Measurements from ENCODE around the gene PLCL2. TPM values are rescaled to one million over a fixed set of nuclear protein-coding genes. Genes with fewer than 3 reads are reported as not detected.

PLCL2 gene
- total and polyA plus RNA-seq, 2 donors (not counting 1 experiment from before 2014, with no cell fraction given), result 4.0 to 11.9 TPM

DNA sequence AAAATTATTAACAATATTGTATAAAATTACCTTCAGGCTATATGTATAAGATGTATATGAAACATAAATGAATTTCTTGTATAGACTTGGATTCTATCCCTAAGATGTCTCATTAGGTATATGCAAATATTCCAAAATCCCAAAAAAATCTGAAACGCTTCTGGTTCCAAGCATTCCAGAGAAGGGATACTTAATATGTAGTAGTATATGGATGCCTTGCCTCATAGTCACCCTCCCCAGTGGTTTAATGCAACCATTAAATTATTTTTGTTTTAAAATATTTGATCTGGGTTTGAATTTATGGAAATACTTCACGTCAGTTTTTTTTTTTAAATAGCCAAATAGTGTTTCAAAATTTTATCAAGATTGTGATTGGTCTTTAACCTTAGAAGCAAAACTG lies 27.2 kb downstream of the PLCL2 start:
- Histone ChIP-seq H3K4me1 (ENCODE audit: control insufficient read depth, extremely low read depth, insufficient read depth, low read length) (peaks cover 7% of the 10 kb centered on the region), H3K4me2 (ENCODE audit: extremely low read depth, insufficient read depth, low read length) (no peak overlapping the region), H3K9ac (ENCODE audit: insufficient read depth, low read length) (no peak overlapping the region), H3K27ac (ENCODE audit: insufficient read depth, low read length) (no peak overlapping the region), H3K36me3 (ENCODE audit: control insufficient read depth, insufficient read depth, low read length) (no peaks in the 10 kb centered on the region), H3K79me2 (ENCODE audit: control insufficient read depth, insufficient read depth, low read length) (no peaks in the 10 kb centered on the region), H3K4me3 (replicated peaks in 1 of 4; ENCODE audit: control extremely low read depth in 1 of 4, insufficient read depth in 1 of 4, low read depth in 3 of 4, low read length in 4 of 4) (no peak overlapping the region), H3K27me3 (ENCODE audit: control insufficient read depth, insufficient read depth, low read length) (no peaks in the 10 kb centered on the region), H3K9me3 (ENCODE audit: control insufficient read depth, insufficient read depth, low read depth, low read length) (no peaks in the 10 kb centered on the region), H2AFZ (ENCODE audit: low read length) (no peak overlapping the region), H4K20me1 (ENCODE audit: control insufficient read depth, extremely low read depth, insufficient read depth, low read length) (no peaks in the 10 kb centered on the region)
- DNase-seq (ENCODE audit: low read depth in 2 of 2), result no peak
- TF ChIP-seq, protein P1, sequence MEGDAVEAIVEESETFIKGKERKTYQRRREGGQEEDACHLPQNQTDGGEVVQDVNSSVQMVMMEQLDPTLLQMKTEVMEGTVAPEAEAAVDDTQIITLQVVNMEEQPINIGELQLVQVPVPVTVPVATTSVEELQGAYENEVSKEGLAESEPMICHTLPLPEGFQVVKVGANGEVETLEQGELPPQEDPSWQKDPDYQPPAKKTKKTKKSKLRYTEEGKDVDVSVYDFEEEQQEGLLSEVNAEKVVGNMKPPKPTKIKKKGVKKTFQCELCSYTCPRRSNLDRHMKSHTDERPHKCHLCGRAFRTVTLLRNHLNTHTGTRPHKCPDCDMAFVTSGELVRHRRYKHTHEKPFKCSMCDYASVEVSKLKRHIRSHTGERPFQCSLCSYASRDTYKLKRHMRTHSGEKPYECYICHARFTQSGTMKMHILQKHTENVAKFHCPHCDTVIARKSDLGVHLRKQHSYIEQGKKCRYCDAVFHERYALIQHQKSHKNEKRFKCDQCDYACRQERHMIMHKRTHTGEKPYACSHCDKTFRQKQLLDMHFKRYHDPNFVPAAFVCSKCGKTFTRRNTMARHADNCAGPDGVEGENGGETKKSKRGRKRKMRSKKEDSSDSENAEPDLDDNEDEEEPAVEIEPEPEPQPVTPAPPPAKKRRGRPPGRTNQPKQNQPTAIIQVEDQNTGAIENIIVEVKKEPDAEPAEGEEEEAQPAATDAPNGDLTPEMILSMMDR (conservative IDR thresholded peaks at IDR 0.05 in 1 of 2, IDR thresholded peaks at IDR 0.05 in 1 of 2; ENCODE audit: low read depth in 1 of 2, low read length in 2 of 2), result no peak
- TF ChIP-seq EZH2 (IDR thresholded peaks at IDR 0.05; ENCODE audit: low read length, missing control alignments), result no peak

DNA sequence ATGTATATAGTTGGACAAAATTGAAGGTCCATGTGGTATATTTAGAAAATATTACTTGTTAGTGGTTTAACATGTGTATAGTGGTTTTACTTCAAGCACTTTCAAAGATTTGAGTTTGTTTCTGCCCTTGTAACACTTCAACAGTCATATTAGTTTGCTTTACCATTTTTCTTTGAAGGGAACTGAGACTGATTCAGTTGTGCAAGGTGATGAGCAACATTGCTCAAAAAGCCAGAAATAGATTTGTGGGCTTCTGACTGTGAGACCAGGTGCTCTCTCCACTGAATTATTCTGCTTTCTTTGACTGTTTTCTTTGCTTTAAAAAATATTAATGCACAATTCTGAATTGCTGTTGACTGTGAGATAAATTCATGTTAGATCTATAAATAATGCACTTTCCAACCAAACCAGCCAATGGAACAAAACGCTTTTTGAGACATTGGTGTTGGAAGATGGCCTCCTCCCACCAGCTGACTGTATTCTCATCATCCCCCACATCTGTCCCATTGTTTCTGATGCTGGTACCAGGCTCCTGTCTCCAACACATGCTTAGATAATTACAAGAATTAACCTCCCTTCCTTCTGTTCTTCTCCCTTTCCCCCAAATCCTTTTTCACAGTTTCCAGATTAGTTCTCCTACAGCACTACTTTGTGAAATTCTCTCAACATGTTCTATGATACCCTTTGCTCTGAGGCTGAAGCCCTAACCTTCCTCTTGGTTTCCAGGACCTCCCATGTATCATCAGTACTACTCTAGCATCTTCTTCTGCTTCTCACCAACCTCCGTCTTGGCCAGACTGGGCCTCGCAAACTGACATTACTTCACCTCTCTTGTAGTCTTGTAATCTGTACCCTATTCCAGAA lies 27.9 kb downstream of the PLCL2 start:
- Histone ChIP-seq H3K4me2 (ENCODE audit: extremely low read depth, insufficient read depth, low read length) (no peak overlapping the region), H4K20me1 (ENCODE audit: control insufficient read depth, extremely low read depth, insufficient read depth, low read length) (no peaks in the 10 kb centered on the region), H3K79me2 (ENCODE audit: control insufficient read depth, insufficient read depth, low read length) (no peaks in the 10 kb centered on the region), H3K9ac (ENCODE audit: insufficient read depth, low read length) (no peak overlapping the region), H3K27me3 (ENCODE audit: control insufficient read depth, insufficient read depth, low read length) (no peaks in the 10 kb centered on the region), H3K36me3 (ENCODE audit: control insufficient read depth, insufficient read depth, low read length) (no peaks in the 10 kb centered on the region), H3K4me1 (ENCODE audit: control insufficient read depth, extremely low read depth, insufficient read depth, low read length) (peaks cover 5% of the 10 kb centered on the region), H3K27ac (ENCODE audit: insufficient read depth, low read length) (no peak overlapping the region), H2AFZ (ENCODE audit: low read length) (no peak overlapping the region), H3K9me3 (ENCODE audit: control insufficient read depth, insufficient read depth, low read depth, low read length) (no peaks in the 10 kb centered on the region), H3K4me3 (replicated peaks in 1 of 4; ENCODE audit: control extremely low read depth in 1 of 4, insufficient read depth in 1 of 4, low read depth in 3 of 4, low read length in 4 of 4) (no peak overlapping the region)
- TF ChIP-seq, protein P1 (conservative IDR thresholded peaks at IDR 0.05 in 1 of 2, IDR thresholded peaks at IDR 0.05 in 1 of 2; ENCODE audit: low read depth in 1 of 2, low read length in 2 of 2), result no peak
- no peak for TF ChIP-seq EZH2 (IDR thresholded peaks at IDR 0.05; ENCODE audit: low read length, missing control alignments)
- no peak for DNase-seq (ENCODE audit: low read depth in 2 of 2)

DNA sequence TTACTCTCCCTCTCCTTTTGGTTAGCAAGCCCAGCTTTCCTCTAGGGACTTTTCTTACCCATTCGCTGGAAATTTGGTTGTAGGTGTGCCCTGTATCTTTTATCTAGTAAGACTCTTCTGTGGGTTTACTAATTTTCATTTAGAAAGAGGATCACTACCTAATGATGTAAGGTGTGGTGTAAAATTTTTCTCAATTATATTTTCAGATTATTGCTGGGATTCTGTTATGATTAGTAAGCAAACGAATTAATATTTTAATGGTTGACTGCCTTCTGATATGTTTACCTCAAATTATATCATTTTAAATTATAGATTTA lies 28.5 kb downstream of the PLCL2 start:
- Histone ChIP-seq H3K4me2 (ENCODE audit: extremely low read depth, insufficient read depth, low read length) (no peak overlapping the region), H3K27ac (ENCODE audit: insufficient read depth, low read length) (no peak overlapping the region), H3K9ac (ENCODE audit: insufficient read depth, low read length) (no peak overlapping the region), H4K20me1 (ENCODE audit: control insufficient read depth, extremely low read depth, insufficient read depth, low read length) (no peaks in the 10 kb centered on the region), H3K79me2 (ENCODE audit: control insufficient read depth, insufficient read depth, low read length) (no peaks in the 10 kb centered on the region), H3K4me3 (replicated peaks in 1 of 4; ENCODE audit: control extremely low read depth in 1 of 4, insufficient read depth in 1 of 4, low read depth in 3 of 4, low read length in 4 of 4) (no peak overlapping the region), H3K9me3 (ENCODE audit: control insufficient read depth, insufficient read depth, low read depth, low read length) (no peaks in the 10 kb centered on the region), H3K27me3 (ENCODE audit: control insufficient read depth, insufficient read depth, low read length) (no peaks in the 10 kb centered on the region), H3K36me3 (ENCODE audit: control insufficient read depth, insufficient read depth, low read length) (no peaks in the 10 kb centered on the region), H2AFZ (ENCODE audit: low read length) (no peak overlapping the region), H3K4me1 (ENCODE audit: control insufficient read depth, extremely low read depth, insufficient read depth, low read length) (peaks cover 6% of the 10 kb centered on the region)
- no peak for DNase-seq (ENCODE audit: low read depth in 2 of 2)
- TF ChIP-seq EZH2 (IDR thresholded peaks at IDR 0.05; ENCODE audit: low read length, missing control alignments), result no peak
- TF ChIP-seq, protein P1 (conservative IDR thresholded peaks at IDR 0.05 in 1 of 2, IDR thresholded peaks at IDR 0.05 in 1 of 2; ENCODE audit: low read depth in 1 of 2, low read length in 2 of 2), result no peak
